GM18507 (cell line): ENCODE data around the gene ARHGEF17.

Experiments
- DNase-seq: peaks from one replicate; pipeline ENCODE4 v3.0.0; 2011; ENCODE audit warnings: low read depth; ENCODE audit not compliant: insufficient read length; ENCODE audit errors: extremely low spot score
- FAIRE-seq: peaks from 2 replicates; lab custom pipeline; 2011; peaks lifted over from hg19 to GRCh38; lab: Jason Lieb, UNC

ARHGEF17 gene

DNA sequence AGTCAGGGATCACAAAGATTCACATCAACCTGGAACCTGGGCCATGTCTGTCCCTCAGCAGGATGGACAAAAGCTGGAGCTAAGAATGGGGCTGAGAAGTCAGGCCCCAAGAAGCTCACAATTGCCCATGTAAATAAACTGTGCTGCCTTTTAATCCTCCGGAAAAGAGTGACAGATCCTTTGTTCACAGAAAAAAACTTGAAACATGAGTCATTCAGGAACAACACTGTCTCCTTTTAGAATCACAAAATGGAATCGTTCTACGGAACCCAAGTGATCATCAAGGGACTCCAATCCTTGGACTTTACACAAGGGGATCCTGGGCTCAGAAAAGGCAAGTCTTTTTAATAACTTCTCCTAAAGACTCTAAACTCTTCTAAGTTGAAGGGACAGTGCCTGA, 104.2 kb downstream of the ARHGEF17 start:
- no peak for DNase-seq
- FAIRE-seq: no peak

DNA sequence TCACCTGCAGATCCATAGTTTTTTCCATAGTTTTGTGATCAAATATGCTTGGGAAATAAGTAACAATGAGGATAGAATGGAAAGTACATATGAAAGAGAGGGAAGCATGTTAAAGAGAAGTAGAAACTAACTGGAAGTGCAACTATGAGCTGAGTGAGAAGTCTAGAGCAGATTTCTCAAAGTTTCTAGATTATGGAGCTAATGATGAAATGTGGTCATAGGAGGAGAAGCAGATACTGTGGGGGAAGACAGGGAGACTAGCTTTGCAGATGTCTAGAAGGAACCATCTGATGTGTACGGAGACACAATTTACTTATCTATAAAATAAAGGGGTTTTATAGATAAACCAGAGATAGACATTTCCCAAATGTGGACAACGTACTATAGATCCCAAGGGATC, 105.2 kb downstream of the ARHGEF17 start:
- no peak for FAIRE-seq
- DNase-seq: no peak

DNA sequence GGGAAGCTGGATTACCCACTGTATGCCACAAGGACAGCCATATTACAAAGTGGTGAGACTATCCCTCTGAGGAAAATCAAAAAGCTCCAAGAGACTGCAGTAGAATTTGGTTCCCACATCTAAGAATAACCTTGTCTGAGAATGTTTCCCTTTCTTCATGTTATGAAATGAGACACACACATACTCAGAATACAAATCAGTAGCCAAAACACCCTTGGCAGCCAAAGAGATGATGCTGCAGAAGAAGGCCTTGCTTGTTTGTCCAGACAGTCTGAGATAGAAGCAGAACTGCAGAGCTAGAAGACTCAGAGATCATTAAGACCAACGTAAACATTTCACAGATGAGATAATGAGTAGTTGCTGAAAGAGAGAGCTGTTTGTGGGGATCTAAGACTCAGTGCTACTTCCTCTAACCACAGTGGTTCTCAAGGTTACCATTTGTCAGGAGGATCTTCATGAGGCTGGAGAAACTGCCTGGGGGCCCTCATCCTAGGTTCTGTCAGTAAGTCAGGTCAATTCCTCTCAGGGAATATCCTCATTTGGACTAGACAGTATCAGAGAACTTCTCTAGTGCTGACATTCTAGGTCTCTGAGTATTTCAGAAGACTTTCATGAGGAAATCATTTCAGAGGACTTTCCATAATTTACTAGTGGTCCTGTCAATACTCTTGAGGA, 107.0 kb downstream of the ARHGEF17 start:
- DNase-seq (no peak), FAIRE-seq (peak; percentile 5)

DNA sequence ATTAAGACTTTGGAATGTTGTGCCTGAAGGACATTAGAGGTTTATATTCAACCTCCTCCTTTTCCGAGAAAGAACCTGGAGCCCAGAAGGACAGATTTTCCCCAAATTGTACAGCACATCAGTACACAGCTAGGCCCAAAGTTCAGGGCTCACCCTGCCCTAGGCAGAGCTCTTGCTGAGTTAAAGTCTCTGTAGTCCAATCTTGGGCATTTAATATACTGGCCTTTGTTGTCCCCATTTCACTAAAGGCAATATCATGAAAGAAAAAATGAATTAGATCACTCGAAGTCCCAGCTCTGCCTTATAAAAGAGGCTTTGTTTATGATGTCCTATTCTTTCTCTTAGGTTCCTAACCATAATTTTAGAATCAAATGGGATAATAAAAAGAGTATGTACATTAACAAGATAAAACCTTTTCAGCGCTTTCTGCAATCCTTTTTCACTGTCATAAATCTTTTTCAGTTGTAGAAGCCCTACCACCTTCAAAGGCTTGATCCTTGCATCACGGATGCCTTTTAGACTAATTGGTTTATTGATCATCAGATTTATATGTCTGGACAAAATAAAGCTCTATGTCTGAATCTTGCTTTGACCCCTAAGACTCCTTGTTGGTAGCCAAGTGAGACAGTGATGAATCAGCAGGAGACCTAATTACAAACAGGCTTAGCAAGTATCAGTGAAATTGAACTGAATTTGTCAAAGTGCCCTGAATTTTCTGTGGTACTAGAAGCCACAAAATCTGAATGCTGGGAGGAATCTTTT, 108.0 kb downstream of the ARHGEF17 start:
- no peak for DNase-seq
- FAIRE-seq: no peak

DNA sequence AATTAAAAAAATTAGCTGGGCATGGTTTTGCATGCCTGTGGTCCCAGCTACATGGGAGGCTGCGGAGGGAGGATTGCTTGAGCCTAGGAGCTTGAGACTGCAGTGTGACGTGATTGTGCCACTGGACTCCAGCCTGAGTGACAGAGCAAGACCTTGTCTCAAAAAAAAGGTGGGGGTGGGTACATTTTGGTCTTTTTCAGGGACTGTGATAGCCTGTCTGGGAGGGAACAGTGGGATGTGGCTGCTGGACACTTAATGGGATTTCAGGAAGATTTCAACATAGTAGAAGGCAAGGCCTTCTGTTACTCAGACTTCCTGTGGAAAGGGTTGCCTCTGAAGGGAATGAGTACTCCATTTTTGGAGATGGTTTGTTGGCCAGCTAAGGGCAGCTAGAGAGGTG, 108.7 kb downstream of the ARHGEF17 start:
- no peak for DNase-seq
- no peak for FAIRE-seq
